HG03460 (cell line): ENCODE measurements around the gene SUGCT.

Experiments used
- ATAC-seq: cut with Tn5 transposase; IDR thresholded peaks from one replicate; pipeline ENCODE4 v1.9.1; 2021; ENCODE audit not compliant: unreplicated experiment

SUGCT gene

DNA sequence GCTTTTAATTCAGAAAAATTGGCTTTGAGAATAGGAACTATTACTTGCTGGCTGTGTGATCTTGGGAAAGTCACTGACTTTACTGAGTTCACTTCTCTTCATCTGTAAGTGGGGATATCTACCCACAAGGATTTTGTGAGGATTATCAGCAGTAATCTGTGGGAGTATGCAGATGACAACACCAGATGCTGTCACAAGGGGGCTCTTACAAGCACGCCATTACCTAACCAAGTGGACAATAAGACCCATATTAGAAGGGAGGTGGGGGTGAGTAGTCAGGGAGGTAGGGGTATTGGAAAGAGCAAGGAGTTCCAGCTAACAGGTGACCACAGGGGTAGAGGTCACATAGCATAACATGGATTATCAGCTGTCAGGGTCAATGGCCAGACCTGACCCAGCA lies 569.4 kb downstream of the SUGCT start:
- ATAC-seq = no peak

DNA sequence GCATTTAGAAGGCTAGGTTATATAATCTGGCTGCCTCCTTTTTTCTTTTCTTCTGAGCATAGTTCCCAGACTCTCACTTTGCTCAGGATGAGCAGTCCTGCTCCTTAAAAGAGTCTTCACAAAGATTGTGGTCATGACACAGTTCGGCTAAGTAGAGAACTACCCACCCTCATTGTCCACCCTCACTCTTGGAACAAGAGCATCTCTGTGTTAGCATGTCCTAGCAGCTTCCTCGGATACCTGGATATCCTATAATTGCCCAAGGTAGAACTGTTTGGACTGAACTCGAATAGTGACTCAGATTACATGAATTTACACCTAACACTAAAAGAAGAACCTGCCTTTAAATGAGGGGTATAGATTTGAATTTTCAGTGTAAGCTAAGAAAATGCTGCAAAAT lies 572.0 kb downstream of the SUGCT start:
- no peak for ATAC-seq

DNA sequence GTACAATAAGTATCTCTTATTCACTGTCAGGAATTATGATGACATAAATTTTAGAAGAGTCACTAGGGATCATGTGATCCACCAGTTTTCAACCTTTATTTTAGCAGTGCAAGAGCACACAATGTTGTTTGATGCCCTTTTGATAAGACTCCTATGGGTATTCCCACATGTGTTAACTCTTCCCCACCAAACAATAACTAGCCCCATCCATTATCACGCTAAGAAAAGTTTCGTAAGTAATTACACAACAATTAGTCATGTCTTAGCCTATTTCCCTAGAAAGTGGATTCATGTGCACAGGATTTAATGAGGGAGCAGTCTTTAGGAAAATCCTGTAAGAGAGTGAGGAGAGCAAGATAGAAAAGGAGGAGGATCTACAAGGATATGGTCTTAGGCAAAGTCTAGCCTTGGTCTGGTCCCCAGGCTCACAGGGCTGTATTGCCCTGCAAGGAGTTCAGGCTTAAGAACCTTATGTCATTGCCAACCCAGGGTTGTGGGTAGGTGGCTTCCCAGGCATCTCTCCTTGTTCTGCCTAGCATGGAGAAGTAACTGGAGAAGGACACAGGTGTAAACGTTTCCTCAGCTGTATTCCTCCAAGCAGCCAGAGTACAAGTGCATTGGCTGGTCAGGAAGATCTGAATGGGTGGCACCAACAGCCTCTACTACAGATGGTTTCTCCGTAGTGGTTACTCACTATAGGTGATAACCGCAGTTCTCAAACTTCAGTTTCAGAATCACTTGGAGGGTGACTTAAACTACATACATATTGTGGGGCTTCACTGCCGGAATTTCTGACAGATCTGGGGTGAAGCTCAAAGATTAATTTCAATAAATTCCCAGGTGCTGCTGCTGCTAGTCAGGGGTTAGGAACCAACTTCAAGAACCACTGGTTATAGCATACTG lies 574.5 kb downstream of the SUGCT start:
- ATAC-seq = no peak

DNA sequence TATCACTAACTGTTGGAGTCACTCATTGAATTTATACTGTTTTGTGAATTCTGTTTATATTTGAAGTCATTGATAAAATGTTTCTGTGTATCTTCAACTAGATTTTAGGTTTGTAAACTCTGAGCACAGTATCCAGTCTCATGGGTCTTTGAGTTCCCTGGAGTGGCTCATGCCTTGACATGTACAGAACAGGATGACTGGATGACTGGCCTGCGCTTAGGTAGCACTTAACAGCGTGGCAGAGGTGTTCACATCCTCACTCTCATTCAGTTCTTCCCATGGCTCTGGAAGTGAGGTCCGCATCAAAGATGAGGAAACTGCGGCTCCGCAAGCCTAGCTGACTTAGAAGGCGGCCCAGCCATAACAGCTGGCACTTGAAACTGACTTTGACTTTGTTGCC lies 576.9 kb downstream of the SUGCT start:
- no peak for ATAC-seq

DNA sequence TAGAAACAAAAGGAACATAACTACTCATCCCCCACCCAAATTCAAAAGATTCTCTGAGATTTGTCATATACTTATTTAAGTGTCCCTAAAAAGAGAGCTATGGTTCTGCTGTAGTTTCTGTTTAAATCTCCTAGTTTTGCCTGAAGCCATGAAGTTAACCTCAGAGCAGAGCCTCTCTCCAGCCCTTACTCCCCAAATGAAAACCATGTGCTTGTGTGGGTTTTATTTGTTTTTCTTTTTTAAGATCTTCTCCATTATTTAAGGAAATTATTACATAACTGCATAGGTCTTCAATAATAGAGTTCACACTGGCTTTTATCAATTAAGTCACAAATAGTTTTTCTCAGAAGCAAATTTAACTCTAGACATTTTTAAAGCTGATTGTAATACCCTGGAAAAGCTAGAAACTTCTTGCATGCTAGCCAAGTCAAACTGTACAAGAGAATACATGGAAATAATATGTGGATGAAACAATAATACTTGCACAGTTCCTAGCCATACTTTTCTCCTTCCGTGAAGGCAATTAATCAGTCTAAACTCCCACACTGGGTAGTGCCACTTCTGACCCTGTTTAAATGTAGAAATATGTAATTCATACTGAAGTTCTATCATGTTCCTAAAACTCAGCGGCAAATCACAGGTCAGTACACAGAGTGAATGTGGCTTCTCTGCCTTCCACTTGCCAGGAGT lies 579.7 kb downstream of the SUGCT start:
- no peak for ATAC-seq

DNA sequence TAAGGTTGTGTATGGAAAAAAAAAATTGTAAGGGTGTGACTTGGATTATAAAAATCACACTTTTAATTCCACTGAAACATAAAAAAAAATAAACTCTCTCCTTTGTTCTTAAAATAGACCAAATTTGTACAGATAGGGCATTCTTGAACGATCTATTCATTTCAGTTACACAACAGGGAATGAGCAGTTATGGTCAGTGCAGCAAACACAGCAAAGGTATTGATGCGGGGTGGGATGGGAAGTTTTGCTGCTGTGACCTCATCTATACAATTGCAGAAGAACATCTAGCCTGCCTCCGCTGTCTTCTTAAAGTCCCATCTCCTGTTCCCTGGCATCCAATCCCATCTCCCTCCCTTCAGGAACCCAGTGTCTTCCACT lies 580.2 kb downstream of the SUGCT start:
- ATAC-seq = no peak

DNA sequence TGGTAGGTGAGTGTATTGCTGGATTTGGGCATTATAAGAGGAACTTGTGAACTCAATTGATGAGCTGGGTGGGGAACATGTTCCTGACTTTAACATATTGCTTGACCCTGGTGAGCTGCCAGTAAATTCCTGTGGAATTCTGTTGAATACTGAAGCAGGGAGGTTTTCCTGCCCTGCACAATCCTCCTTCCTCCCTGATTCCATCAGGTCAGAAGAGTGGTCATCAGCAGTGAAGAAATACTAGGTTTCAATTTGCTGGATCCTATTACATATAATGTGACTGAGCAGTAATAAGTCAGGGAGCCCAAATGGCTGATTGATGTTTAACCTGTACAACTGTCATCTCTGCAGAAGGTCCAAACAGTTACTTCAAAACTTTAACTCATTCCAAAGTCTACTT lies 581.2 kb downstream of the SUGCT start:
- ATAC-seq = no peak

DNA sequence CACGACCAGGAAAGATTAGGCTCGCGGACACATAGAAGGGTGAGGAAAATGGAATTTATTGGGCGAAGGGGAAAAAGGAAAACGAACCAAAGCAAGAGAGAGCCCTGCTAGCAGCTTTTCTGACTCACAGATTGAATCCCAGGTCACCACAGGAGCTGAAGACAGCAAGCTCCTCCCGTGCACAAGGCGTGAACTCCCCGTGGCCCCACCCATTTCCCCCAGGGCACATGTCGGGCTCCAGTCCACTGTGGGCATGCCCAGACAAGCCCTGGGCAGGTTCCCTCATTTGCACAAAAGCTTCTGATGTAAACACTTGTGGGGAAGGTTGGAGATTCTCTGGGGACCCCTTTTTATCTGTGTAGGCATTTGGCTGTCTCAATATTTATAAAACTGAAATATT lies 582.4 kb downstream of the SUGCT start:
- ATAC-seq = no peak

DNA sequence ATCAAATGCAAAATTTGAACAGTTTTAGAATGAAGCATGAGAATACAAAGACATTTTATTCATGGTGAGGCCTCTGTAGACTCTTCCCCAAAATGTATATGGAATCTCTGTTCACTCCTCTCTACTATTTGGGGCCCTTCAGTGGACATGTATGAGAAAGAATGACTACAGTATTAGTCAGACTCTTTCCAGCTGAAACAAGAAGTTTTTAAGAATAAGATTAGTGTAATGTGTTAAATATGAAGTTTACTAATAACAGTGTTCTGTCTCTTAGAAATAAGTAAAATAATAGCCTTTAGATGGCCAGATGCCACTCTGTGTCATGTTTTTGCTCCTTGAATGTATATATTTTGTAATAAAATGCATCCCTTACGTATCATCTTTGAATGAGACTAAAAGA lies 585.6 kb downstream of the SUGCT start:
- ATAC-seq = no peak

DNA sequence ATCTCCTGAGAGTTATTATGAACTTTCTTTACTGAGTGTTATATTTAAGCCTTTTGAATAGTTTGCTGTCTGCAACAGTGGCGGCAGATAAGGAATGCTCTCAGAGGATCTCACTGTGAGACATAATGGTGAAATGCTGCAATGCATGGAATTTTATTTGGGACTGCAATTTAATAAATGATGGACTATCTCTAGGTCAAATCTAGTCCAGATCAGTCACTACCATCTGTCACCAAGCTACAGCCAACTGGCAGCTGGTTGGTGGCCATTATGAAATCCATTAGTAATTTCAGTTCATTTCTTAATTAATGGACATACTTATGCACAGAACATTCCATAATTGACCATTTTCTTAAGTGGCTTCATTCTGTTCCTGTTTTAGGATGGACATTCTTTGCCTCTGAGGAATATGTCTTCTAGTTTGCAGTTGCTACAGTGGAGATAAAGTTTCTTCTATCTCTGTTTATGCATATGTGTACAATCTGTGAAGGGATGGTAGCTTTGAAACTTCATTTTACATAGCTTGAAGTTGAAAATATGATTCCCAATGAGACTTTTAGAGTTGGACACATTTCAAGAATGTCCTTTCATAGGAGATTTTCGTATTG lies 586.6 kb downstream of the SUGCT start:
- no peak for ATAC-seq

DNA sequence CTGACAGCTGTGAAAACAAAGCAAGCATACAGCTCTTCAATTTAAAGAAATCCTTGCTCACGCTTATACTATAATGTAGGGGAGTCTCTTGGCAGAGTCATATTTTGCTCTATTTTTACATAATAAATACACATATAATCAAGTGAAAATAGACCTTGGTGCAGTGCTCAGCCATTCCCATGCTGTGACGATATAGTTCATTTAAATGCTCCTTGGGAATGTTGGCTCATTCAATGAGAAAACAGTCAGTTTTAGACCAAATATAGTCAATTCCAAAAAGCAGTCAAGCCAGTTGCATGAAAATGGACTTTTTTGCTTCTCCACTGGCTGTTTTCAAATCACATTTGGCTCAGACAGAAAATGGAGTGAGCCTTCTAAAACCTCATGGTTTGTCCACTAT lies 587.4 kb downstream of the SUGCT start:
- no peak for ATAC-seq

DNA sequence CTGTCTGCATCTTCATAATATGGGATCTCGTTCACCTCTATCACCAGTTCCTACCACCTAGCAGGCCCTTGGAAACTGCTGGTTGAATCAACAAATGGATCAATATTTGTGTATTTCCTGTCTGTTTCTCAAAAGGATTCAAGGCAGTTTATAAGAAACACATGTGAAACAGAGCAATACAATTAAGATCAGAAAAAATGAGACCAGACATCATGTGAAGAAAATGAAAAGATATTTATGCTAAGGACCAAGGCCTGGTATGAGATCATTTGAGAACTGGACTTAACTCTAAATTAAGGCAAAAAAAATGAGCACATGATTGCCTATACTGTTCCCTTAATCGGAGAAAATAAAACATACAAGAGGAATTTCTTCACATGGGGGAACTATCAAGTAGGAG lies 589.0 kb downstream of the SUGCT start:
- ATAC-seq = no peak

DNA sequence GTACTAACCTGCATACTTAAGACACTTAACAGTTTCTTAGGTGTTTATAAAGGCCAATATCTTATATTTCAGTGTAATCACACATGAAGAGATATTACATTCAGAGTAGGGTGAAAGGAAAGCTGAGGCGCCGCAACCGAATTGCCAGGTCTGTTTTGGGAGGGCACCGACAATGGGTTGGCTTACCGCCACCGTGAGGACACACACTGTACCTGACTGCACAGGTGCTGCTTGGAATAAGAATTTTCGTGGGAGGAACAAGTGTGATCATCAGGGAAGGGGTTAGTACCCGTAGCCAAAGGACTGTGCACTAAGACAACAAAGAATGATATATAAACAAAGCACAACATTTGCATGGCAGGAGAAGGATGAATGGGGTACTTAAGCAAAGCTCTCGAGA lies 591.8 kb downstream of the SUGCT start:
- no peak for ATAC-seq

DNA sequence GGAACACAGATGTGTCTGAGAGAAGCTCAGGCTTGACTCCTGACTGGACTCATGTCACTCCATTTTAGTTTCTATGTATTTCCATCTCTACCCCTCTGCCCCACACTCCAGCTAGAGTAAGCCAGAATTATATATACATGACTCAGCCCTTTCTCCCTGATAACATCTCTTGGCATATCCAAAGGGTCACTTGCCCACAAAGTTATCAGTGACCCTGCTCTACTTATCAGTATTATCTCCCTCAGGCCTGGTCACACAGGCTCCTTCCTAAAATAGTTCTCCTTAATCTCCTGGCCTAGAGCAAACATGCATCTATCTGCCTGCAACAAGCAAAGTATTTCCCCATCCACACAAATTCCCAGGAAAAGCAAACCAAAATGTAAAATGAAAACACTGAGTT lies 598.3 kb downstream of the SUGCT start:
- no peak for ATAC-seq

DNA sequence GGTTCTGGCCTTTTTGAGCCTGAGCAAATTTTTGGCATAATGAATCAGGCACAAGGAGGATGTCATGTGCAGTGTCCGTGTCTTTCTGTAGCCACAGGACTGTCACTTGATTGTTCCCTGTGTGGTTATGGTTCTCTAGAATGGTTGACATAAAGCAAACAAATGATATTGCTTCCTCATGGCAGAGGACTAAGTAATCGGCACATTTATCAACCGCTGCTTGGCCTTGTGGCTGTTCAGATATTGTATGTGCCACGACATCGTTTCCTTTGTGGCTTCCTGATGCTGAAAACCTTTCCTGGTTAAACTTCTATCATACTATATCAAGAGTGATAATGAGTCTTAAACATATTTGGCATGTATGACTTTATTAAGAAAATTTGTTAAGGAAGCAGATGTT lies 598.8 kb downstream of the SUGCT start:
- ATAC-seq = no peak

DNA sequence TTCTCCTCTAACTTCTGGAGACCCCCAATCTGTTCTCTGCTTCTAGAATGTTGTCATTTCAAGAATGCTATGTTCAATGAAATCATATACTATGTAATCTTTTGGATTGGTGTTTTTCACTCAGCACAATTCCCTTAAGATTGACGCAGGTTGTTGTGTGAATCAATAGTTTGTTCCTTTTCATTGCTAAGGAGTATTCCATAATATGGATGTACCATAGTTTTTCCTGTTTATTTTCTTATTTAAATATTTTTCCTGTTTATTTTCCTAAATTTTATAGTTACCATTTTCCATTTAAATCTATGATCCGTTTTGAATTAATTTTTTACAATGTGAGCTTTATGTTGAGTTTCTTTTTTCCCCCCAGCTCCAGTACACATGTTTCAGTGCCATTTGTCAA lies 604.5 kb downstream of the SUGCT start:
- ATAC-seq = no peak

DNA sequence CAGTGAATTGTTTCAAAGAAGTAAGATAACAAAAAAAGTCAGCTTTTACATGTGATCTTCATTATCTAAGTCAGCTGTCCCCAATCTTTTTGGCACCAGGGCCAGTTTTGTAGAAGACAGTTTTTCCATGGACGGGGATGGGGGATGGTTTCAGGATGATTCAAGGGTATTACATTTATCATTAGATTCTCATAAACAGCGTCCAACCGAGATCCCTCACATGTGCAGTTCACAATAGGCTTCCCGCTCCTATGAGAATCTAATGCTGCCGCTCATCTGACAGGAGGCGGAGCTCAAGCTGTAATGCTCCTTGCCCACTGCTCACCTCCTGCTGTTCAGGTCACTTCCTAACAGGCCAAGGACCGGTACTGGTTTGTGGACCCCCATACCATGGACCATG lies 607.5 kb downstream of the SUGCT start:
- ATAC-seq = no peak

DNA sequence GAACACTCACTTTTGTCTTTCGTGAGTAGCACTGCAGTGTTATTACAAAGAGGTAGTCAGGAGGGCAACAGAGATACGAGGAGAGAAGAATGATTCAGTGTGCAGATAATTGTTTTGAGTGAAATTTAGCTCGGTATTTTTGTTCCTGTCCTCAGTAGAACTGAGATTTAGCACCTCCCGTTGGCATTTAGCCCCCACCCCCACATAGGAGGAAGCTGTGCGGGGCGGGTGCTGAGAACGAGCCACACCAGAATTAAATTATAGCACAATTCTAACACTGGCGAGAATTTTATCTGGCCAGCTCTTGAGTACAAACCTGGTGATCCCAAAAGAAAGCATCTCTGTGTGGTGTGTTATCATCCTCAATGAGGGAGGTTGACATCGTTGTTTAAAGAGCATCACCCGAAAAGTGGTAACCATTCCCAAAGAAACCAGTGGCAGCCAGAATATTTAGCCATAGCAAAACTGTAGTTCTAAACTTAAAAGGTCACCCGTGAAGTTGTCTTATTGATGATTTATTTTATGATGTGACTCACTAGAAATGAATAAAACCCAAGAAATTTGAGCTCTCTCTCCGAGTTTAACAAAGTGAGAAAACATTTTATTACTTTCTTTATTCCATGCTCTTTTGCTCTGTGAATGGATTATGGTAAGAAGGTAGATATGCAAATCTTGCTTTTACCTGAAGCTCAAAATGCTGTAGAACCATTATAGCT lies 612.2 kb downstream of the SUGCT start:
- no peak for ATAC-seq

DNA sequence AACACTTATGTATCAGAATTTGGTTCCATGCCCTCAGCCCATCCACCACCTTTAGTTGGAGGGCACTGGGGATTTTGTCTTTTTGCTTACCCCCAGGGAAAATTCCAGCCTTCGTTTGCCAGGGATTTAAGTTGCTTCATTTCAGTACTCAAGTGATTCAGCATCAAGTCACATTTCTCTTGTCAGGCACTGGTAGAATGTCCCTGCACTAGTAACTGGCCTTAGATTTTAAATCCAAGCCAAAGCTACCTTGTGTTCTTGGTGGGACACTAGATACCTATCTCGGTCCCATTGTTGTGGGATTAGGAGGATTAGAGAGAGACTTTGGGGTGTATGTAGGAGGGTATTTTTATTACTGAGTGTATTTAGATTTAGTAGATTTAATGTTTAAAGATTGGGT lies 613.1 kb downstream of the SUGCT start:
- no peak for ATAC-seq

DNA sequence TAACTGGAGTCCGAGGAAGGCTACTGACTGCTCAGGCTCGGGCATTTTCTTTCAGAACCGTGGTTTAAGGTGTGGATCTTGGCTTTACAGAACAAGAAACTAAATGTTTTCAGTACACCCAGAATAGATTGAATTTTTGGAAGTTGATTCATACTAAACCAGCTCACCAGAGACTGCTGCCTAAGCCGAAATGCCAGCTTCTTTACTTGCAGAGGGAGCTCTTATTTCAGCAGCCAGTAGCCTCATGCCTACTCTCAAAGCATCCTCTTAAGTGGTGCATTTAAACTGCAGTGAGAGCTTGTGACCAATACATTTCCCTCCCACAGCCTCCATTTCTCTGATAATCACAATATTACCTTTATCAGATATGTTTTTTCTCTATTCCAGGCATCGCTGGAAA lies 615.1 kb downstream of the SUGCT start:
- no peak for ATAC-seq

DNA sequence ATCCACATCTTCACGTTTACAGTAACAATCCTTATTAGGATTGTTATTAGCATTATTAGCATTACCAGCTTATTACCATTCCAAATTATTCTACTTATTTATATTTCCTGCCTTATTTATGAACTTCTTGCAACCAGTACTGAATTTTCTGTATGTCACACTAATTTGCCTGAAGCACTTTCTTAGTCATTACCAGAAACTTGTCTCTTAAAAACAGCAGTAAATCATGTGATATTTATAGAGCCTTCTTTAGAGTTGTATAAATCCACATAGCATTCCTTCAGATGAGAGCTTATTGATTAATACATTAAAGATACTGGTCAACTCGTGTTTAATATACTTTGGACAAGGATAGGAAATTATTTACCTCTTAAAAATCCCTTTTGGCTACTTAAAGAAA lies 618.6 kb downstream of the SUGCT start:
- ATAC-seq = no peak

DNA sequence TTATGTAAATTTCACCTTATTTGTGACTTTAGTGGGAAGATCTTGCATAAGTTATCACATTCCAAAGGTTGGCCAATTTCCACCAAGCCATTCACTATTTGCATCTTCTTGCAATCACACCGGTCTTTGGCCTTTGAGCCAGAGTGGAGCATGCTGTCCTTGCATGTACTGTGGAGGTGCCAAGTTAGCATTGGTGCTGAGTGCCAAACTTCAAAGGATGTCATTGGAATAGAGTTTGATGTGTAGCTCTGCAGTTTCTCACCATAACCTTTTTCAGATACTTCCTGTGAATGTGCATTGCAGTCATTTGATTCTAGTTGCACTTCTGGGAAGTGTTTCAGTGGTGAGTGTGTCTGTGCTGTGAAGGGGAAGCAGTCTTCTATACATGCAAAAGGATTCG lies 620.6 kb downstream of the SUGCT start:
- ATAC-seq = no peak
